HCT116 (cell line): ENCODE results near the gene AMBRA1. TPM values are rescaled to one million over a fixed set of nuclear protein-coding genes. Genes with fewer than 3 reads are reported as not detected.

Experiments used
- ATAC-seq: fragments of 200-7000 bp; cut with Tn5 transposase; 2 replicates; pipeline ENCODE4 v1.9.1; 2020; ENCODE audit warnings: mild to moderate bottlenecking, moderate library complexity
- BruUV-seq: library from RNA; stranded (reverse); fragments of 400-500 nt; replicated peaks from 2 replicates; lab custom pipeline; 2021; lab: Mats Ljungman, UMichigan
- CTCF ChIA-PET: fragments of 300-600 bp; sonication (Branson Sonifier 250); formaldehyde crosslinking; loops from one replicate; lab custom pipeline; 2021; ENCODE audit warnings: antibody characterized with exemption; lab: Charles Lee
- POLR2A ChIA-PET: fragments of 300-600, 350-600 bp; sonication (Branson Sonifier 250); formaldehyde crosslinking; loops from one replicate; lab custom pipeline; 2021; ENCODE audit warnings: antibody characterized with exemption; lab: Charles Lee
- RAD21 ChIA-PET, 2 experiments: fragments of 300-600 bp; sonication (Branson Sonifier 250); formaldehyde crosslinking; loops; one replicate each; lab custom pipeline; 2023; ENCODE audit warnings: low total read pairs in 2 of 2; ENCODE audit not compliant: uncharacterized antibody in 2 of 2, unreplicated experiment in 2 of 2, low non-redundant PET in 1 of 2; lab: Charles Lee
- DNase-seq: peaks from one replicate; pipeline ENCODE4 v3.0.0-alpha.2; 2010; ENCODE audit warnings: low read depth, low spot score
- H2AFZ ChIP-seq: fragments of 200-600 bp; shearing (Covaris generic), sonication (generic); 2 replicates; pipeline ENCODE4 v1.6.1; 2017; ENCODE audit warnings: low read depth, mixed run types, mixed read lengths, antibody characterized with exemption, low read length; ENCODE audit not compliant: poor library complexity, severe bottlenecking
- H3K27ac ChIP-seq: 2 replicates; pipeline ENCODE4 v1.5.1; 2012; ENCODE audit warnings: low read depth, low read length
- H3K27me3 ChIP-seq: fragments of 200-600 bp; sonication (generic); 2 replicates; pipeline ENCODE4 v1.6.1; 2016; ENCODE audit warnings: mixed run types, low read length, mixed read lengths; ENCODE audit not compliant: insufficient read depth
- H3K36me3 ChIP-seq, 2 experiments: fragments of 200-500 bp in 1 of 2; fragments of 200-600 bp in 1 of 2; sonication (Bioruptor generic) in 1 of 2; sonication (generic) in 1 of 2; 2 replicates each; pipeline versions ENCODE4 v1.5.1 to v1.6.1; 2014 to 2016; ENCODE audit warnings: low read length in 2 of 2, inconsistent platforms in 1 of 2, mixed read lengths in 1 of 2, mixed run types in 1 of 2; ENCODE audit not compliant: insufficient read depth in 2 of 2, control insufficient read depth in 1 of 2
- H3K4me1 ChIP-seq, 2 experiments: fragments of 200-600 bp in 1 of 2; sonication (generic) in 1 of 2; 2 replicates each; pipeline versions ENCODE4 v1.5.1 to v1.6.1; 2012 to 2017; ENCODE audit warnings: low read length in 2 of 2, inconsistent platforms in 1 of 2, mild to moderate bottlenecking in 1 of 2, mixed read lengths in 1 of 2, mixed run types in 1 of 2, moderate library complexity in 1 of 2; ENCODE audit not compliant: insufficient read depth in 2 of 2, control insufficient read depth in 1 of 2
- H3K4me2 ChIP-seq: fragments of 200-600 bp; sonication (generic); 2 replicates; pipeline ENCODE4 v1.6.1; 2017; ENCODE audit warnings: mixed run types, low read length, mixed read lengths
- H3K4me3 ChIP-seq, 2 experiments: fragments of 200-600 bp in 1 of 2; sonication (generic) in 1 of 2; replicated peaks in 1 of 2; 2 replicates each; pipeline ENCODE4 v1.5.1; 2011 to 2016; ENCODE audit warnings: low read length in 2 of 2, control low read depth in 1 of 2, low read depth in 1 of 2, mild to moderate bottlenecking in 1 of 2, mixed read lengths in 1 of 2, mixed run types in 1 of 2
- H3K79me2 ChIP-seq: fragments of 200-600 bp; sonication (generic); 2 replicates; pipeline ENCODE4 v1.6.1; 2017; ENCODE audit warnings: mild to moderate bottlenecking, mixed run types, low read length, moderate library complexity, mixed read lengths; ENCODE audit not compliant: insufficient read depth
- H3K9ac ChIP-seq: fragments of 200-600 bp; sonication (generic); 2 replicates; pipeline ENCODE4 v1.6.1; 2016; ENCODE audit warnings: low read length, mixed read lengths
- H3K9me2 ChIP-seq: fragments of 200-600 bp; sonication (generic), shearing (Covaris generic); 2 replicates; pipeline ENCODE4 v1.6.1; 2017; ENCODE audit warnings: mixed run types, mild to moderate bottlenecking, moderate library complexity; ENCODE audit not compliant: insufficient read depth
- H3K9me3 ChIP-seq, 2 experiments: fragments of 200-500 bp in 1 of 2; fragments of 200-600 bp in 1 of 2; sonication (Bioruptor generic) in 1 of 2; sonication (generic) in 1 of 2; 2 replicates each; pipeline ENCODE4 v1.6.1; 2014 to 2017; ENCODE audit warnings: low read length in 2 of 2, mixed read lengths in 2 of 2, inconsistent platforms in 1 of 2, low read depth in 1 of 2, mild to moderate bottlenecking in 1 of 2, mixed run types in 1 of 2, moderate library complexity in 1 of 2; ENCODE audit not compliant: control insufficient read depth in 1 of 2, insufficient read depth in 1 of 2
- H4K20me1 ChIP-seq: fragments of 200-600 bp; sonication (generic), shearing (Covaris generic); 2 replicates; pipeline ENCODE4 v1.6.1; 2017; ENCODE audit warnings: mixed run types, mild to moderate bottlenecking, moderate library complexity; ENCODE audit not compliant: insufficient read depth
- JUND ChIP-seq: IDR thresholded peaks from 2 replicates; pipeline ENCODE4 v1.6.1; 2012
- SIN3A ChIP-seq: IDR thresholded peaks from 2 replicates; pipeline ENCODE4 v1.6.1; 2012; ENCODE audit warnings: low read depth
- SP1 ChIP-seq: IDR thresholded peaks from 2 replicates; pipeline ENCODE4 v1.6.1; 2012; ENCODE audit warnings: low read depth
- intact Hi-C: fragments of 100-400 bp; cut with micrococcal nuclease; formaldehyde crosslinking; loops from 2 replicates; pipeline ENCODE4 v1.10.0; 2022
- total RNA-seq: library from RNA; stranded (reverse); gene quantifications from one replicate; pipeline ENCODE4 v1.2.1, GENCODE V29; 2021; ENCODE audit not compliant: unreplicated experiment

Gene AMBRA1
- total RNA-seq, 1 experiment from 2014 or later, result 22.7 TPM

DNA sequence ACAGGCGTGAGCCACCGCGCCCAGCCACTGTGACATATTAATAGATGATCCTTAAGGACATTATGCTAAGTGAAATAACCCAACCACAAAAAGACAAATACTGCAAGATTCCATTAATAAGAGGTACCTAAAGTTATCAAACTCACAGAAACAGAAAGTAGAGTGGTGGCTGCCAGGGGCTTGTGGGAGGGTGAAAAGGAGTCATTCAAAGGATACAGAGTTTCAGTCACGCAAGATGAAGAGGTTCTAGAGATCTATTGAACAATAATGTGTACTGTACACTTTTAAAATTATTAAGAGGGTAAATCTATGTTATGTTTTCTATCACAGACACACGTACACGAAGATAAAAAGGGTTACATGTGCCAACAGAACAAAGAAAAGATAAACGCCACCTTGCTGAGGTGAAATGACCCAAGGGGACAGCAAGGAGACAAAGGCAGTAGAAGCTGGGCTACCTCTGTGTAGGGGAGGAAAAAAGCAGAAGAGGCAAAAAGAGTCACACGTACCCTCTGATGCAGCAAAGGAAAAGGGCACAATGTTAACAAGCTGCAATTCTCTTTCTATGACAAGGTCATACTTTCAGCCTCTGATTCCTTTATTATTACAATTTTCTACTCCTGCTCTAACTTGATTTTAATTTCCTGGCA, 65.3 kb downstream of the AMBRA1 start:
- no peak for TF ChIP-seq JUND
- no peak for TF ChIP-seq SIN3A
- Histone ChIP-seq H3K9ac (no peak overlapping the region), H4K20me1 (no peaks in the 10 kb centered on the region; the same call in 1 of the 2 replicates), H3K9me3 (no peaks in the 10 kb centered on the region), H3K36me3 (no peaks in the 10 kb centered on the region), H3K27me3 (no peaks in the 10 kb centered on the region), H3K9me2 (no peaks in the 10 kb centered on the region), H3K4me1 (peaks cover 0 to 4% of the 10 kb centered on the region in 2 experiments; a peak in 1 of 4 replicates), H3K4me2 (no peak overlapping the region), H3K27ac (no peak overlapping the region), H2AFZ (no peak overlapping the region), H3K79me2 (peaks cover 73% of the 10 kb centered on the region), H3K4me3 (no peak overlapping the region)
- intact Hi-C loops, result loop anchor here (2.0 to 5.0 kb wide), 2 partner anchors 36 to 140 kb away; no protein-coding TSS in a partner anchor
- DNase-seq (no peak), ATAC-seq (no peak)
- ChIA-PET POLR2A (no interaction called here), CTCF (interaction anchor here (0.7 to 1.7 kb wide), 21 partner anchors 8 to 1976 kb away, joined by 3 to 16 read pairs (median 4); partner anchors contain the start of gene CHRM4), RAD21 (no interaction called here)
- no TSS peak for BruUV-seq

DNA sequence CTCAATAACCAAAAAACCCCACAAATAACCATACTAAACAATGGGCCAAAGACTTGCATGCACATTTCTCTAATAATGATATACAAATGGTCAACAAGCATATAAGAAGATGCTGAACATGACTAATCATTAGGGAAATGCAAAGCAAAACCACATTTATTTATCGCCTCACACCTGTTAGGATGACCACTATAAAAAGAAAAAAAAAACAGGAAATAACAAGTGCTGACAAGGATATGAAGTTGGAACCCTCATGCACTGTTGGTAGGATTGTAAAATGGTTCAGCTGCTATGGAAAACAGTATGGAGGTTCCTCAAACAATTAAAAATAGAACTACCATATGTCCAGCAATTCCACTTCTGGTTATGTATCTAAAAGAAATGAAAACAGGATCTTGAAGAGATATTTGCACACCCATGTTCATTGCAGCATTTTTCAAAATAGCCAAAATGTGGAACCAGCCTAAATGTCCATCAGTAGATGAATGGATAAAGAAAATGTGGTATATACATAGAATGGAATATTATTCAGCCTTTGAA, 66.2 kb downstream of the AMBRA1 start:
- ATAC-seq (no peak), DNase-seq (no peak)
- no peaks in the 10 kb centered on the region for H3K9me3 ChIP-seq
- no peak overlapping the region for H3K27ac ChIP-seq
- ChIA-PET CTCF (no interaction called here), RAD21 (no interaction called here), POLR2A (no interaction called here)
- H3K9ac ChIP-seq, result no peak overlapping the region
- peaks cover 77% of the 10 kb centered on the region for H3K79me2 ChIP-seq
- H3K36me3 ChIP-seq, result no peaks in the 10 kb centered on the region
- TF ChIP-seq SP1, result no peak
- H4K20me1 ChIP-seq, result peaks cover 1% of the 10 kb centered on the region; the same call in 1 of the 2 replicates
- H2AFZ ChIP-seq, result no peak overlapping the region
- H3K4me1 ChIP-seq, result peaks cover 0 to 4% of the 10 kb centered on the region in 2 experiments; a peak in 1 of 4 replicates
- no peak overlapping the region for H3K4me3 ChIP-seq
- no TSS peak for BruUV-seq
- H3K9me2 ChIP-seq, result no peaks in the 10 kb centered on the region
- H3K27me3 ChIP-seq, result no peaks in the 10 kb centered on the region
- intact Hi-C loops, result loop anchor here (2.0 to 5.0 kb wide), 2 partner anchors 35 to 139 kb away; no protein-coding TSS in a partner anchor
- no peak overlapping the region for H3K4me2 ChIP-seq
